Spleen (tissue), 7 donors: ENCODE results near the gene MCM9.

Experiments
- CTCF ChIP-seq, 11 experiments: fragments of 200-600 bp in 7 of 11; fragments of 450-650 bp in 4 of 11; sonication (generic) in 4 of 11; IDR thresholded peaks in 8 of 11; conservative IDR thresholded peaks in 3 of 11; 1 replicate in 7 of 11; 2 replicates in 4 of 11; pipeline versions ENCODE4 v1.4.0 to v1.8.0; 2016 to 2021; ENCODE audit warnings: antibody characterized with exemption in 11 of 11, inconsistent platforms in 4 of 11, mild to moderate bottlenecking in 1 of 11
- POLR2AphosphoS5 ChIP-seq, 3 donors: sonication (generic); formaldehyde crosslinking; IDR thresholded peaks; one replicate each; pipeline ENCODE4 v1.5.1; 2017; ENCODE audit warnings: antibody characterized with exemption in 3 of 3
- donor health status: DM: no; HTN: no; CAD: no; lungs with moderate emphysema.
- donor health status: DM: no; HTN: no; CAD: no.
- donor health status: DM: no; HTN: no; CAD: no.

DNA sequence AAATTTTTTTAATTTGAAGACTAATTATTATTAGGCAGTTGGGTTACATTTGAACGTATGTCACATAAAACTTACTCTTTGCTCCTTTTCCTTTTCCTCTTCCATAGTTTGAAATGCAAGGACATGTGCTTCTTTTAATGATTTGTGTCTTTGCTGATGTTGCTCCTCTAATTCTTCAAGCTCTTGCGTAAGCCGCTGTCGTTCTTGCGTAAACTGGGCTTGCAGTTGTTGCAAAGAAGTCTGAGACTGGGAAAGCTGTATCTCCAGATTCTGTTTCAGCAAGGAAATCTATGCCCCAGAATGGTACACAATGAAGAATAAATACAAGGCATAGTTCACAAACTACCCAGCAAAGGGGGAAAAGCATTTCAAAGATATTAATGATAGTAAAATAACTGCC is 45.1 kb upstream of the MCM9 start:
- no peak for TF ChIP-seq POLR2AphosphoS5 (IDR thresholded peaks at IDR 0.05)
- TF ChIP-seq CTCF (IDR thresholded peaks at IDR 0.05 in 8 of 11, conservative IDR thresholded peaks at IDR 0.05 in 3 of 11), result no peak
